K562 (cell line): ENCODE measurements around the gene TMEM101. TPM values are rescaled to one million over a fixed set of nuclear protein-coding genes. Genes with fewer than 3 reads are reported as not detected.

Source experiments
- PYGO2 ChIP-seq: fragments of 450-650 bp; IDR thresholded peaks from 2 replicates; pipeline ENCODE4 v1.6.1; 2016; ENCODE audit warnings: mild to moderate bottlenecking, missing genetic modification characterization, moderate library complexity, missing compliant biosample characterization
- TAF1 ChIP-seq: IDR thresholded peaks from 2 replicates; pipeline ENCODE4 v1.6.1; 2011; ENCODE audit warnings: mild to moderate bottlenecking, low read length, moderate library complexity; ENCODE audit not compliant: insufficient read depth, control insufficient read depth, severe bottlenecking; ENCODE audit errors: extremely low read depth
- TCF7 ChIP-seq: sonication (generic); IDR thresholded peaks from 2 replicates; pipeline ENCODE4 v1.6.1; 2016; ENCODE audit warnings: antibody characterized with exemption, borderline replicate concordance
- TGIF2 ChIP-seq: sonication (generic); formaldehyde crosslinking; IDR thresholded peaks from 2 replicates; pipeline ENCODE4 v1.8.1; 2022; ENCODE audit warnings: mild to moderate bottlenecking, missing genetic modification reagents, moderate library complexity
- ZNF165 ChIP-seq: fragments of 250-450 bp; sonication (Bioruptor Pico); IDR thresholded peaks from 2 replicates; pipeline ENCODE4 v1.4.0; 2020; ENCODE audit warnings: borderline replicate concordance
- ZNF175 ChIP-seq: fragments of 200-800 bp; sonication (Bioruptor generic); IDR thresholded peaks from 2 replicates; pipeline ENCODE4 v1.6.1; 2016; ENCODE audit warnings: low read depth, mild to moderate bottlenecking, missing genetic modification characterization, missing compliant biosample characterization
- ZNF184 ChIP-seq: sonication (generic); formaldehyde crosslinking; IDR thresholded peaks from 2 replicates; pipeline ENCODE4 v1.5.0; 2020; ENCODE audit warnings: missing genetic modification reagents
- ZNF445 ChIP-seq: fragments of 250-450 bp; sonication (Bioruptor Pico); IDR thresholded peaks from 2 replicates; pipeline ENCODE4 v1.4.0; 2020; ENCODE audit warnings: low read depth, mild to moderate bottlenecking, moderate library complexity
- ZNF785 ChIP-seq: fragments of 250-450 bp; sonication (Bioruptor Pico); IDR thresholded peaks from 2 replicates; pipeline ENCODE4 v1.4.0; 2020; ENCODE audit warnings: mild to moderate bottlenecking
- polyA plus RNA-seq, 8 experiments: library from polyadenylated mRNA; depleted of rRNA in 4 of 8; stranded (reverse) in 5 of 8; unstranded in 3 of 8; fragments of >200 nt; fragmentation: Nextera tagmentation in 2 of 8; fragmentation: Illumina TruSeq in 1 of 8; extraction: Ambion mirVana in 2 of 8; extraction: Trizol in 1 of 8; gene quantifications; 2 replicates each; pipeline versions ENCODE4 v1.2.1 to v1.2.3, GENCODE V29; 2011 to 2014; ENCODE audit warnings: inconsistent platforms in 1 of 8, missing spikeins in 1 of 8
- total RNA-seq, 7 experiments: library from RNA; depleted of rRNA in 6 of 7; stranded (reverse); fragments of >200 nt in 6 of 7; fragmentation: Illumina TruSeq in 2 of 7; extraction: Trizol in 2 of 7; gene quantifications; 2 replicates each; pipeline versions ENCODE4 v1.2.1 to v1.2.3, GENCODE V29; 2011 to 2021; ENCODE audit warnings: low replicate concordance in 1 of 7
- TF ChIP-seq, protein P1 (sequence below): fragments of 450-650 bp; formaldehyde crosslinking; IDR thresholded peaks from 2 replicates; pipeline ENCODE4 v1.4.0; 2020; ENCODE audit warnings: mild to moderate bottlenecking, moderate library complexity
- TF ChIP-seq, protein P2 (sequence below): sonication (generic); formaldehyde crosslinking; IDR thresholded peaks from 2 replicates; pipeline ENCODE4 v1.8.0; 2022; ENCODE audit warnings: mild to moderate bottlenecking, missing genetic modification reagents
- TF ChIP-seq, protein P3 (sequence below): fragments of 450-650 bp; formaldehyde crosslinking; IDR thresholded peaks from 2 replicates; pipeline ENCODE4 v1.4.0; 2020; ENCODE audit warnings: mild to moderate bottlenecking, mixed read lengths
- TF ChIP-seq, protein P4 (sequence below): IDR thresholded peaks from 3 replicates; pipeline ENCODE4 v1.6.1; 2011; ENCODE audit warnings: borderline replicate concordance, mild to moderate bottlenecking; ENCODE audit not compliant: insufficient read length, insufficient read depth
- TF ChIP-seq, protein P5 (sequence below): fragments of 250-450 bp; sonication (Bioruptor Pico); IDR thresholded peaks from 2 replicates; pipeline ENCODE4 v1.5.0; 2021; ENCODE audit warnings: mild to moderate bottlenecking, moderate library complexity

TMEM101 gene
- total and polyA plus RNA-seq, 9 of the 15 experiments (the other 6 are each of a cell fraction or from before 2014, with no cell fraction given) = 21.2 to 110 (median 37.8) TPM

DNA sequence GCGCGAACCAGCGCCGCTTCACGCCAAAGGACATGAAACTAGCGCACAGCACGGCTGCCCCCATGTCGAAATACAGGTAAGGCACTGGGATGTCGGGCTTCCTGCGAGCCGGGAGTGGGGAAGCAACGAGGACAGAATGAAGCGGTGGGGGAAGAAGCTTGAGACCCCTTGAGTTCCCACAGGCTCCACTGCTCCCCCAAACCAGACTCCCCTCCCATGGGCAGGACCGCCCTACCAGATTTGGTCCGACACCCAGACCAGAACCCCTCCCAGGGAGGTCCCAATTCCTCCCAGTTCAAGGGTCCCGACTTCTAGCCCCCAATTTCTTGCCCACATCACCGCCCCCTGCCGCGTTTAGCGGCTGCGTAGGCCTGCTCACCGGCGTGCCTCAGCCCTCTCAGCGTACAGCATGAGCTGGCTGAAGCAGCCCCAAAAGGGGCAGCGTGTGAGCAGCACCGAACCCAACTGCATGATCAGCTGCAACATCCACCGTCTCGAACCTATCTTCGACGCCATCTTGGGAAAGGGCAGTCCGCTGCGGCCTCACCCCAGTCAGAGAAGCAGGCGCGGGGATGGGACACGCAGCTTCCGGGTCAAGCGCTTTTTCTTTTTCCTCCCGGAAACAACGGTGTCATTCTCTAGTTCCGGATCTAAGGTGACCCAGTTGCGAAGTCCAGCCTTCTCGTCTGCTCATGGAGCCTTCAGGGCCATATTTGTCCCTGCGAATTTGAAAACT, at the start of gene TMEM101 (continued):
- TF ChIP-seq, protein P1, sequence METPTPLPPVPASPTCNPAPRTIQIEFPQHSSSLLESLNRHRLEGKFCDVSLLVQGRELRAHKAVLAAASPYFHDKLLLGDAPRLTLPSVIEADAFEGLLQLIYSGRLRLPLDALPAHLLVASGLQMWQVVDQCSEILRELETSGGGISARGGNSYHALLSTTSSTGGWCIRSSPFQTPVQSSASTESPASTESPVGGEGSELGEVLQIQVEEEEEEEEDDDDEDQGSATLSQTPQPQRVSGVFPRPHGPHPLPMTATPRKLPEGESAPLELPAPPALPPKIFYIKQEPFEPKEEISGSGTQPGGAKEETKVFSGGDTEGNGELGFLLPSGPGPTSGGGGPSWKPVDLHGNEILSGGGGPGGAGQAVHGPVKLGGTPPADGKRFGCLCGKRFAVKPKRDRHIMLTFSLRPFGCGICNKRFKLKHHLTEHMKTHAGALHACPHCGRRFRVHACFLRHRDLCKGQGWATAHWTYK (CRISPR knock-in tag) = no peak
- TF ChIP-seq, protein P2, sequence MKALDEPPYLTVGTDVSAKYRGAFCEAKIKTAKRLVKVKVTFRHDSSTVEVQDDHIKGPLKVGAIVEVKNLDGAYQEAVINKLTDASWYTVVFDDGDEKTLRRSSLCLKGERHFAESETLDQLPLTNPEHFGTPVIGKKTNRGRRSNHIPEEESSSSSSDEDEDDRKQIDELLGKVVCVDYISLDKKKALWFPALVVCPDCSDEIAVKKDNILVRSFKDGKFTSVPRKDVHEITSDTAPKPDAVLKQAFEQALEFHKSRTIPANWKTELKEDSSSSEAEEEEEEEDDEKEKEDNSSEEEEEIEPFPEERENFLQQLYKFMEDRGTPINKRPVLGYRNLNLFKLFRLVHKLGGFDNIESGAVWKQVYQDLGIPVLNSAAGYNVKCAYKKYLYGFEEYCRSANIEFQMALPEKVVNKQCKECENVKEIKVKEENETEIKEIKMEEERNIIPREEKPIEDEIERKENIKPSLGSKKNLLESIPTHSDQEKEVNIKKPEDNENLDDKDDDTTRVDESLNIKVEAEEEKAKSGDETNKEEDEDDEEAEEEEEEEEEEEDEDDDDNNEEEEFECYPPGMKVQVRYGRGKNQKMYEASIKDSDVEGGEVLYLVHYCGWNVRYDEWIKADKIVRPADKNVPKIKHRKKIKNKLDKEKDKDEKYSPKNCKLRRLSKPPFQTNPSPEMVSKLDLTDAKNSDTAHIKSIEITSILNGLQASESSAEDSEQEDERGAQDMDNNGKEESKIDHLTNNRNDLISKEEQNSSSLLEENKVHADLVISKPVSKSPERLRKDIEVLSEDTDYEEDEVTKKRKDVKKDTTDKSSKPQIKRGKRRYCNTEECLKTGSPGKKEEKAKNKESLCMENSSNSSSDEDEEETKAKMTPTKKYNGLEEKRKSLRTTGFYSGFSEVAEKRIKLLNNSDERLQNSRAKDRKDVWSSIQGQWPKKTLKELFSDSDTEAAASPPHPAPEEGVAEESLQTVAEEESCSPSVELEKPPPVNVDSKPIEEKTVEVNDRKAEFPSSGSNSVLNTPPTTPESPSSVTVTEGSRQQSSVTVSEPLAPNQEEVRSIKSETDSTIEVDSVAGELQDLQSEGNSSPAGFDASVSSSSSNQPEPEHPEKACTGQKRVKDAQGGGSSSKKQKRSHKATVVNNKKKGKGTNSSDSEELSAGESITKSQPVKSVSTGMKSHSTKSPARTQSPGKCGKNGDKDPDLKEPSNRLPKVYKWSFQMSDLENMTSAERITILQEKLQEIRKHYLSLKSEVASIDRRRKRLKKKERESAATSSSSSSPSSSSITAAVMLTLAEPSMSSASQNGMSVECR (CRISPR knock-in tag) = peak; percentile 73; the same call in 1 of the 2 replicates
- TF ChIP-seq, protein P3, sequence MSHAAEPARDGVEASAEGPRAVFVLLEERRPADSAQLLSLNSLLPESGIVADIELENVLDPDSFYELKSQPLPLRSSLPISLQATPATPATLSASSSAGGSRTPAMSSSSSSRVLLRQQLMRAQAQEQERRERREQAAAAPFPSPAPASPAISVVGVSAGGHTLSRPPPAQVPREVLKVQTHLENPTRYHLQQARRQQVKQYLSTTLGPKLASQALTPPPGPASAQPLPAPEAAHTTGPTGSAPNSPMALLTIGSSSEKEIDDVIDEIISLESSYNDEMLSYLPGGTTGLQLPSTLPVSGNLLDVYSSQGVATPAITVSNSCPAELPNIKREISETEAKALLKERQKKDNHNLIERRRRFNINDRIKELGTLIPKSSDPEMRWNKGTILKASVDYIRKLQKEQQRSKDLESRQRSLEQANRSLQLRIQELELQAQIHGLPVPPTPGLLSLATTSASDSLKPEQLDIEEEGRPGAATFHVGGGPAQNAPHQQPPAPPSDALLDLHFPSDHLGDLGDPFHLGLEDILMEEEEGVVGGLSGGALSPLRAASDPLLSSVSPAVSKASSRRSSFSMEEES (CRISPR knock-in tag) = no peak
- TF ChIP-seq ZNF445 (CRISPR knock-in tag) = no peak
- TF ChIP-seq, protein P4, sequence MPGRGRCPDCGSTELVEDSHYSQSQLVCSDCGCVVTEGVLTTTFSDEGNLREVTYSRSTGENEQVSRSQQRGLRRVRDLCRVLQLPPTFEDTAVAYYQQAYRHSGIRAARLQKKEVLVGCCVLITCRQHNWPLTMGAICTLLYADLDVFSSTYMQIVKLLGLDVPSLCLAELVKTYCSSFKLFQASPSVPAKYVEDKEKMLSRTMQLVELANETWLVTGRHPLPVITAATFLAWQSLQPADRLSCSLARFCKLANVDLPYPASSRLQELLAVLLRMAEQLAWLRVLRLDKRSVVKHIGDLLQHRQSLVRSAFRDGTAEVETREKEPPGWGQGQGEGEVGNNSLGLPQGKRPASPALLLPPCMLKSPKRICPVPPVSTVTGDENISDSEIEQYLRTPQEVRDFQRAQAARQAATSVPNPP = no peak
- TF ChIP-seq, protein P5, sequence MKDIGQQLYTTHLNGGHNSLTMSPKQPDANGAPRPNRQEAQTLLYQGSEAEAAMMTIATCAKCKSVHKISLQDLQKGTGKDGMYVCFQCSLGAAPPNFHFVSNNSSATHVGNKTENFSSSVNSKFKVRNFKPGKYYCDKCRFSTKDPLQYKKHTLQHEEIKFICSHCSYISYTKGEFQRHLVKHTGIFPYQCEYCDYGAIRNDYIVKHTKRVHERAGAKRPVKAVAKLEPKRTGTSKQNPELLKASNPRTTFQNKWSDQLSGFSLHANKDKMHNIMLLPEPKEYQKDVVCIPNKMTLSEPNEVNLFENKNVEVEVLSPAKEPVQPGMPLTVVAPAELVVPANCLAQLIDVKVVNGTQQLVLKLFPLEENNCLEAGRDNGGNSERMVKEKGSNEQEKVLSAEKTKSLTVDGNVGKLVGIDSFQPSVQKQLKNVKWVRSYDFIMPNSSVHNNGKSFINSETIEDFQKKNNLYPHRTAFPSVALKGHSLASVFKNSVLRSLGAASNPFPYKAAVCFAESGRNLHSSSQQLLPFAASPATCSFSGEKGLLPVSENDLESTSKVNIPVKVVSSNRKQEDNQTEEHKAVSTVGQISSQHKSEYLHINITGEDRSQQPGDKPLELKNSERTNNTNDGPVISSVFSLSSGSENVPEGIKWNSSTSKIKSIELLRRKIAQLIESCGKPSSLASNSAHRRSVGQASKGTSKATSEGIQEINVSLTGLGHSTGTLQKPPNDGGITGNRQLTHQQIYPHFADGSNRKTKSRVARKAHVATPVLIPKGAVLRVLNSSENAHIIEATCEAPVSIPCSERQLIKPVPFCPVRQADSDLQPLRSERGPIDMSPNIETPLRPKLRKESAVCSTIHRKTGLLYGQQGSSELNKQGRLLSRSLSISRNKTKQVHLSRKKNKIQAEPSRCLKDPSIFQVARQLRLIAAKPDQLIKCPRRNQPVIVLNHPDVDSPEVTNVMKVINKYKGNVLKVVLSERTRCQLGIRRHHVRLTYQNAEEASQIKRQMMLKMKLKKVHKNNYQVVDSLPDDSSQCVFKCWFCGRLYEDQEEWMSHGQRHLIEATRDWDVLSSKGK (CRISPR knock-in tag) = no peak
- no peak for TF ChIP-seq TGIF2
- 0 out of 2 replicates have a peak, but pooled peaks have one; percentile 17 for TF ChIP-seq PYGO2 (tag)
- TF ChIP-seq ZNF184 (CRISPR knock-in tag) = no peak
- TF ChIP-seq TAF1 = peak; percentile 96
- no peak for TF ChIP-seq ZNF785 (CRISPR knock-in tag)
- no peak for TF ChIP-seq ZNF165 (CRISPR knock-in tag)
- peak; percentile 66; the same call in 1 of the 2 replicates for TF ChIP-seq TCF7
- no peak for TF ChIP-seq ZNF175
